HG03342 (cell line): ENCODE results near the gene GFM2.
A peak's percentile ranks its signal among the peaks of the same experiment; 100 is the strongest.
"Not testable (repeated sequence)": the region's sequence is repeated elsewhere in the genome, so short reads cannot be mapped to it uniquely, and the experiment has no call there.

Source experiments
- ATAC-seq: cut with Tn5 transposase; IDR thresholded peaks from one replicate; pipeline ENCODE4 v1.9.1; 2021; ENCODE audit warnings: mild to moderate bottlenecking, moderate library complexity; ENCODE audit not compliant: unreplicated experiment

GFM2 gene

DNA sequence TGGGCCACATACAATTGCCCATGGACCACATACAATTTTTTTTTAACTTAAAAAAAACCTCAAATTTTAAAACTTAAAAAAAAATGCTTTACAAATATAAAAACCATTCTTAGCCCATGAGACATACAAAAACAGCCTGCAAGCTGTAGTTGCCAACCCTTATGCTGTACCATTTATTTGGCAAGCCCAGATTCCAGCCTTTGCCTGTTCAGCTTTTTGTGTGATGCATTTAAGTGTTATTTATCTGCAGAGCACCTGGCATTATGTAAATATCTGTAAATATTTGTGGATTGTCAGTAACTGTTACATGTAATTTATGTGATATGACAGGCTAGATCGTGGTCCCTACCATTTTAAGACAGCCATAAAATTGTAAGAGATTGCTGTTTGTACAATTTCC is 49.3 kb downstream of the GFM2 start:
- ATAC-seq = no peak

DNA sequence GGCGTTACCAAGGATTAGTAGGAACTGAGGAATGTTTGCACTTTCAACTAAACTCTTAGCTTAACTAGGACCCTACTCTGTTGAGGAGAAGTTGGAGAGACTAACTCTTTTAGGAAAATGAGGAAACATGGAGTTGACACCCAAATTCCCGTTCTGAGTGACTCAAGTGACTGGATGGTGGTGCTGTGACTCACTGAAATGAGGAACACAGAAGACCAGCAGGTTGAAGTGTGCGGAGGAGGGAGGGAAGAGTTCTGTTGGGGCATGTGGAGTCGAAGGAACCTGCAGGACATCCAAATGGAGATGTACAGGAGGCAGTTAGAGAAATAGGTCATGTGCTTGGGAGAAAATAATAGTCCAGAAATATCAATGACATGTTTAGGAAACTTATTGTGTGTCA is 73.7 kb downstream of the GFM2 start:
- no peak for ATAC-seq

GRCh38 chr5:74686962-74687751 is 79.8 kb downstream of the GFM2 start:
- no peak for ATAC-seq

GRCh38 chr5:74685979-74686631 is 80.8 kb downstream of the GFM2 start:
- ATAC-seq = peak; percentile 63

DNA sequence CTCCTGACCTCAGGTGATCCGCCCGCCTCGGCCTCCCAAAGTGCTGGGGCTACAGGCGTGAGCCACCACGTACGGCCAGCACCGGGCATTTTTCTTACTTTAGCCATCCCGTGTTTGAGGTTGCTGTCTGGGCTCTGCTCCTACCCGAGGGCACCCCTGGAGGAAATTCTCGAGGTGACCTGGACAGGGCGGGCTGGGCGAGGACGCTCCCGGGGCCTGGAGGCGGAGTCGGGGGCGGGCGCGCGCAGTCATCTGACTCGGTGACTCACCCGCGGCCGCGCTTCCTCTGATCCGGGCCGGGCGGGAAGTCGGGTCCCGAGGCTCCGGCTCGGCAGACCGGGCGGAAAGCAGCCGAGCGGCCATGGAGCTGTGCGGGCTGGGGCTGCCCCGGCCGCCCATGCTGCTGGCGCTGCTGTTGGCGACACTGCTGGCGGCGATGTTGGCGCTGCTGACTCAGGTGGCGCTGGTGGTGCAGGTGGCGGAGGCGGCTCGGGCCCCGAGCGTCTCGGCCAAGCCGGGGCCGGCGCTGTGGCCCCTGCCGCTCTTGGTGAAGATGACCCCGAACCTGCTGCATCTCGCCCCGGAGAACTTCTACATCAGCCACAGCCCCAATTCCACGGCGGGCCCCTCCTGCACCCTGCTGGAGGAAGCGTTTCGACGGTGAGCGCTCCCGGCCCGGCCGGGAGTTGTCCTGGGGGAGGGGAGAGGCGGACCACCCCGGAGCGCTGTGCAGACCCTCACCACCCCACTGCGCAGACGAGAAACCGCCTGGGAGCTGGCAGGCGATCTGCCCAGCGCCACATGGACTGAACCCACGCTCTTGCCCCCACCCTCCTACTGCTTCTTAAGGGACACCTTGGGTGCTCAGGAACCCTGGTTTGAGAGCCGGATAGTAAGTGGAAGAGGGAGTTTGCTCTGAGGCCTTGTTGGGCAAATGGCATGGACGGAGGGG is 81.7 kb downstream of the GFM2 start, which contains the start of gene HEXB:
Gene HEXB (plus strand): TSS at position 334 of the 952 bp plus-strand sequence. CDS start 28 bp downstream, at position 362.
- ATAC-seq = peak; percentile 73

GRCh38 chr5:74679966-74680365 is 87.0 kb downstream of the GFM2 start:
- ATAC-seq = no peak

DNA sequence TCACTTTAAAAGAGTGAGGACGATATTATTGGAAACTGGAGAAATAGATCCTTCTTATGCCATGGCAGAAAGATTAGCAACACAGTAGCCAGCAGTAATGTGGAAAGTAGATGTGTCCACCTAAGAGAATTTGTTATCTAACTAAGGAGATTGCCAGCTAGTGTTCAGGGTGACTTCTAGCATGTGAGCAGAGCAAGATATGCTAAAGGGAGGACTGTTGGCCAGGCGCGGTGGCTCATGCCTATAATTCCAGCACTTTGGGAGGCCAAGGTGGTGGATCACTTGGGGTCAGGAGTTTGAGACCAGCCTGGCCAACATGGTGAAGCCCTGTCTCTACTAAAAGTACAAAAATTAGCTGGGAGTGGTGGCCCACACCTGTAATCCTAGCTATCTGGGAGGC is 87.6 kb downstream of the GFM2 start:
- ATAC-seq = not testable (repeated sequence)

DNA sequence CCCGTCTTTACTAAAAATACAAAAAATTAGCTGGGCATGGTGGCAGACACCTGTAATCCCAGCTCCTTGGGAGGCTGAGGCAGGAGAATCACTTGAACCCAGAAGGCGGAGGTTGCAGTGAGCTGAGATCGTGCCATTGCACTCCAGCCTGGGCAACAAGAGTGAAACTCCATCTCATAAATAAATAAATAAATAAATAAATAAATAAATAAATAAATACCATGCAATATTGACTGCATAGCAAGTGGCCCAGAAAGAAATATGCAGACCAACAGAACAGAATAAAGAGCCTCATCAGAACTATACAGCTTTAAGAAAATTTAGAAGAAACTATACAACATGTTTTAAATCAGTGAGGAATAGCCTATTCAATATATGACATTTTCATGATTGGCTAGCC is 88.8 kb downstream of the GFM2 start:
- not testable (repeated sequence) for ATAC-seq

- not testable (repeated sequence) for ATAC-seq
Observed at GRCh38 chr5:74676466-74676865, 90.5 kb downstream of the GFM2 start.

DNA sequence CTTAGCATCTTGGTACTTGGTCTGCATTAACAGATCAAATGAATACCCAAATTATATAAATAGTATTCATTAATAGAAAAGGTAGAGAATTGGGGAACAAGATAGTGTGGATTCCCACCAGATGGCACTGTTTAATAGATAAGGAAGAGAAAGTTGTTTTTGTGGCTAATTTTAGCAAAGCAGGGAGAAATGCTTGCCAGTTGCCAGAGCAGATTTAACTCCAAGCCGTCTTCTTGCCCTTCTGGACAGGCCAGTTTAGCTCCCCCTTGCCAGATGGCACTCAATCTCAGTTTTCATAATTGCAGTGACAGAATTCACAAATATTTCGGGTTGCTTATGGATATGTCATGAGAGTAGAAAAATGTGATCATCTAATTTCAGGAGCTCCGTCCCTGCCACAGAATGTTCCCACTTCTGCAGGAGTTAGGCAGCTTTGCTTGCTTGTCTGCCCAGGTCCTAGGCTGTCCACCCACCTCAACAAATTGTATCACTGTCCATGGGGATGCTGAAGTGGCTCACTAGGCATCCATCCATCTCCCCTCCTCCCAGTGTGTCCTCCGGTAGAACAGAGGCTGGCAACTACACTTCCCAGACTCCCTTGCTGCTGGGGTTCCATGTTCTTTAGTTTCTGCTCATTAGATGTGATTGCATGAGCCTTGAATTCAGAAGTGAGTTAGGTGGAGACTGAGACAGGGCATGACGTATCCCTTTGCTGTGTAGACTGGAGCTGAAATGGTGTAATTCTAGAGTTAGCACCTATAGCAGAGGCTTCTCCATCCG is 93.7 kb downstream of the GFM2 start:
- no peak for ATAC-seq

DNA sequence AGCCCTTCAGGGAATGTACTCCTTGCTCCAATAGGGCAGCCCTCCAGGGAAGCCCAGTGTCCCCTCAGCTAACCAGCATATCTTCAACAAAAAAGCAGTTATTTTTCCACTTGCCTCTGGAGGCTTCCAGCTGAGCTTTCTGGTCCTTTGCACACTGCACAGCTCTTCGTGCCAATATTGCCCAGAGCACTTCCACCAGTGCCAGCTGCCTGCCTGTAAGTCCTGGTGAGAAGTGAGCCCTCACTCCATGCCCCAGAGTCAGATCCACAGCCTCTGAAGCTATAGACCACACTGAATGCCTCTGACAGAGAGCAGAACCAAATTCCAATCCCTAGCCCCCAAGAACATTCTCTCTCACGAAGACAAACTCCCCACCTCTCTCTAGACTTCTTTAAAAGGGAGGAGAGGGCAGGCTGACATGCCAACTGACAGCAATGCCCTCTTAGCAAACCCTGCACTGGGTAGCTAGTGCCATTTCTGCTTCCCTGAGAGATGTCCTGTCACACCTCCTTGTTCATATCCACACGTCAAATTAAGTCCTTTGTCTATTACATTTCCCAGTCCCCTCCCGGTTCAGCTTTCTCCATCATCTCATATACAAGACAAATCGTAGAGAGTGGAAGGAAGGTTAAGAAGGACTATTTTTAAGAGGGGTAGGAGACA is 94.6 kb downstream of the GFM2 start:
- ATAC-seq = no peak
